ENCODE data around the gene ADAMTS2. TPM values are rescaled to one million over a fixed set of nuclear protein-coding genes. Genes with fewer than 3 reads are reported as not detected.

Gene ADAMTS2
- polyA plus RNA-seq, 3 donors = 0.74 to 2.3 TPM; not detected in 1

- TF ChIP-seq, protein P1, sequence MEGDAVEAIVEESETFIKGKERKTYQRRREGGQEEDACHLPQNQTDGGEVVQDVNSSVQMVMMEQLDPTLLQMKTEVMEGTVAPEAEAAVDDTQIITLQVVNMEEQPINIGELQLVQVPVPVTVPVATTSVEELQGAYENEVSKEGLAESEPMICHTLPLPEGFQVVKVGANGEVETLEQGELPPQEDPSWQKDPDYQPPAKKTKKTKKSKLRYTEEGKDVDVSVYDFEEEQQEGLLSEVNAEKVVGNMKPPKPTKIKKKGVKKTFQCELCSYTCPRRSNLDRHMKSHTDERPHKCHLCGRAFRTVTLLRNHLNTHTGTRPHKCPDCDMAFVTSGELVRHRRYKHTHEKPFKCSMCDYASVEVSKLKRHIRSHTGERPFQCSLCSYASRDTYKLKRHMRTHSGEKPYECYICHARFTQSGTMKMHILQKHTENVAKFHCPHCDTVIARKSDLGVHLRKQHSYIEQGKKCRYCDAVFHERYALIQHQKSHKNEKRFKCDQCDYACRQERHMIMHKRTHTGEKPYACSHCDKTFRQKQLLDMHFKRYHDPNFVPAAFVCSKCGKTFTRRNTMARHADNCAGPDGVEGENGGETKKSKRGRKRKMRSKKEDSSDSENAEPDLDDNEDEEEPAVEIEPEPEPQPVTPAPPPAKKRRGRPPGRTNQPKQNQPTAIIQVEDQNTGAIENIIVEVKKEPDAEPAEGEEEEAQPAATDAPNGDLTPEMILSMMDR (IDR thresholded peaks at IDR 0.05) = no peak
- H2AFZ ChIP-seq (ENCODE audit: insufficient read depth, low read depth, low read length, poor library complexity, severe bottlenecking) = no peak overlapping the region
- H3K4me3 Mint-ChIP-seq = no peak overlapping the region
- no peaks in the 10 kb centered on the region for H3K36me3 Mint-ChIP-seq
- peaks cover 0 to 11% of the 10 kb centered on the region in 2 donors for H3K9me3 ChIP-seq (replicated peaks in 1 of 2; ENCODE audit: control insufficient read depth in 1 of 2, insufficient read depth in 1 of 2, low read length in 2 of 2)
- no peak overlapping the region for H3K9ac ChIP-seq (ENCODE audit: insufficient read depth, low read length, poor library complexity, severe bottlenecking)
- intact Hi-C loops (cut with micrococcal nuclease) = no loop called here
- DNase-seq = no peak
- no peaks in the 10 kb centered on the region for H4K20me1 ChIP-seq (ENCODE audit: insufficient read depth, low read length)
- no peaks in the 10 kb centered on the region for H3K79me2 ChIP-seq (ENCODE audit: insufficient read depth, low read length)
- WGBS (ENCODE audit: insufficient coverage) = 98% methylated on average over 13 of the region's 15 CpGs
- H3K27me3 ChIP-seq (ENCODE audit: control insufficient read depth in 2 of 2, insufficient read depth in 2 of 2, low read length in 2 of 2) = no peaks in the 10 kb centered on the region
- H3K4me1 ChIP-seq (ENCODE audit: control insufficient read depth in 1 of 2, insufficient read depth in 2 of 2, low read length in 2 of 2) = no peaks in the 10 kb centered on the region
- H3K36me3 ChIP-seq (replicated peaks in 1 of 2; ENCODE audit: control insufficient read depth in 1 of 2, insufficient read depth in 2 of 2, low read length in 2 of 2) = no peaks in the 10 kb centered on the region
- H3K4me1 Mint-ChIP-seq = no peaks in the 10 kb centered on the region
- H3K9me3 Mint-ChIP-seq = peaks cover 0 to 16% (median 6%) of the 10 kb centered on the region in 7 donors
- H3K27me3 Mint-ChIP-seq (ENCODE audit: low read depth in 3 of 3) = peaks cover 2 to 10% (median 3%) of the 10 kb centered on the region in 3 donors
- no peak overlapping the region for H3K4me2 ChIP-seq (replicated peaks; ENCODE audit: extremely low read depth, low read length, poor library complexity, severe bottlenecking)
- no peak overlapping the region for H3K27ac ChIP-seq (ENCODE audit: low read depth in 1 of 2, low read length in 2 of 2)
- H3K27ac Mint-ChIP-seq = no peak overlapping the region
- no peak overlapping the region for H3K4me3 ChIP-seq (replicated peaks in 1 of 3; ENCODE audit: low read depth in 2 of 3, low read length in 3 of 3)
Measured at GRCh38 chr5:179152941-179153340, 192.3 kb downstream of the ADAMTS2 start.

DNA sequence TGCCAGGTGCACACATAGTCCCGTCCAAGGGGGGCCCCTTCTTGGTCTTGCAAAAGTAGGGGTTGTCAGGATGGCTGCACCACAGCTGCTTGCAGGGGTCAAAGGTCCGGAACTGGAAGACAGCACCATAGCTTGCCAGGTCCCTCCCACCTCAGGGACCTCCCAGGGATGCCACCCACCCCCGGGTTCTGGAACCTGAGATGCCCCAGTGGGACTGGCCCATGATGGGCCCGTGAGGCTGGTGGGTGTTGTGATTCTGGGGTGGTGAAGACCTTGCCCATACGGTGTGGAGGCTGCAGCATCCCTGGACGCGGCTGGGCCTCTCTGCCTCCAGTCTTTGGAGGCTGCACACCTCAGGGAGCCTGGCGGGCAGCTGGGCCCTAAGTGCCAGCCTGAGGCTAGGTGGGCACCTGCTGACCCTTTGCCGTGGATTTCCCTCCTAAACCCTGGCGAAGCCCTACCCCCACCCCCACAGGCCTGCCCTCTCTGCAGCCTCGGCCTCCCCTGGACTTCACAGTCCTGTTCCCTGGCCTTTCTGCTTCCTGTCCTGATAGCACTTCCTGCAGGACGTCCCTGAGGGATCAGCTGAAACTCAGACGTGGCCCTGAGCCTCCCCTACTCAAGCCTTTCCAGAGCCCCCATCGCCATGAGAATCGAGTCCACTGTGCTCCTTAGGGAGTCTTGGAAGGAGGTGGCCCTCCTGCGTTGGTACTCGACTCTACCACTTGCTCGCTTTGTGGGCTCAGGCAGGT is 192.9 kb downstream of the ADAMTS2 start:
- no peak overlapping the region for H3K4me3 ChIP-seq (replicated peaks in 1 of 3; ENCODE audit: low read depth in 2 of 3, low read length in 3 of 3)
- intact Hi-C loops (cut with micrococcal nuclease) = no loop called here
- no peak overlapping the region for H3K4me2 ChIP-seq (replicated peaks; ENCODE audit: extremely low read depth, low read length, poor library complexity, severe bottlenecking)
- no peaks in the 10 kb centered on the region for H3K4me1 Mint-ChIP-seq
- H3K27me3 Mint-ChIP-seq (ENCODE audit: low read depth in 3 of 3) = peaks cover under 1 to 5% (median 3%) of the 10 kb centered on the region in 3 donors
- DNase-seq = no peak
- H3K27ac Mint-ChIP-seq = no peak overlapping the region
- WGBS (ENCODE audit: insufficient coverage) = 84% methylated on average over 12 of the region's 18 CpGs
- no peaks in the 10 kb centered on the region for H3K36me3 ChIP-seq (replicated peaks in 1 of 2; ENCODE audit: control insufficient read depth in 1 of 2, insufficient read depth in 2 of 2, low read length in 2 of 2)
- peaks cover 0 to 13% of the 10 kb centered on the region in 2 donors for H3K9me3 ChIP-seq (replicated peaks in 1 of 2; ENCODE audit: control insufficient read depth in 1 of 2, insufficient read depth in 1 of 2, low read length in 2 of 2)
- H2AFZ ChIP-seq (ENCODE audit: insufficient read depth, low read depth, low read length, poor library complexity, severe bottlenecking) = no peak overlapping the region
- H3K27me3 ChIP-seq (ENCODE audit: control insufficient read depth in 2 of 2, insufficient read depth in 2 of 2, low read length in 2 of 2) = no peaks in the 10 kb centered on the region
- TF ChIP-seq, protein P1 (IDR thresholded peaks at IDR 0.05) = no peak
- H3K9ac ChIP-seq (ENCODE audit: insufficient read depth, low read length, poor library complexity, severe bottlenecking) = no peak overlapping the region
- H3K79me2 ChIP-seq (ENCODE audit: insufficient read depth, low read length) = no peaks in the 10 kb centered on the region
- no peaks in the 10 kb centered on the region for H4K20me1 ChIP-seq (ENCODE audit: insufficient read depth, low read length)
- no peak overlapping the region for H3K27ac ChIP-seq (ENCODE audit: low read depth in 1 of 2, low read length in 2 of 2)
- H3K9me3 Mint-ChIP-seq = peaks cover 0 to 18% (median 8%) of the 10 kb centered on the region in 7 donors
- no peak overlapping the region for H3K4me3 Mint-ChIP-seq
- no peaks in the 10 kb centered on the region for H3K36me3 Mint-ChIP-seq
- H3K4me1 ChIP-seq (ENCODE audit: control insufficient read depth in 1 of 2, insufficient read depth in 2 of 2, low read length in 2 of 2) = no peaks in the 10 kb centered on the region
